Skeletal muscle tissue (tissue), 4 donors: ENCODE results near the gene IFNLR1. TPM values are rescaled to one million over a fixed set of nuclear protein-coding genes. Genes with fewer than 3 reads are reported as not detected.

Experiments used
- H3K27ac ChIP-seq: one replicate; pipeline ENCODE4 v1.7.0; 2013; ENCODE audit warnings: mild to moderate bottlenecking, low read depth, low read length, inconsistent platforms
- H3K27me3 ChIP-seq, 3 donors: one replicate each; pipeline ENCODE4 v1.7.0; 2013; ENCODE audit warnings: low read length in 3 of 3; ENCODE audit not compliant: control insufficient read depth in 3 of 3, insufficient read depth in 3 of 3
- H3K36me3 ChIP-seq, 3 donors: one replicate each; pipeline ENCODE4 v1.7.0; 2013; ENCODE audit warnings: low read length in 3 of 3; ENCODE audit not compliant: control insufficient read depth in 3 of 3, insufficient read depth in 3 of 3
- H3K4me1 ChIP-seq, 3 donors: one replicate each; pipeline ENCODE4 v1.7.0; 2013; ENCODE audit warnings: low read length in 3 of 3, mild to moderate bottlenecking in 3 of 3; ENCODE audit not compliant: control insufficient read depth in 3 of 3, insufficient read depth in 3 of 3
- H3K4me3 ChIP-seq, 3 donors: one replicate each; pipeline ENCODE4 v1.7.0; 2013; ENCODE audit warnings: low read length in 3 of 3
- H3K9ac ChIP-seq, 3 donors: one replicate each; pipeline ENCODE4 v1.7.0; 2013; ENCODE audit warnings: low read length in 3 of 3, mild to moderate bottlenecking in 3 of 3, moderate library complexity in 2 of 3, low read depth in 1 of 3
- H3K9me3 ChIP-seq, 3 donors: one replicate each; pipeline ENCODE4 v1.7.0; 2013; ENCODE audit warnings: low read length in 3 of 3; ENCODE audit not compliant: control insufficient read depth in 3 of 3
- total RNA-seq: library from RNA; depleted of rRNA; stranded (reverse); fragments of >200 nt; gene quantifications from one replicate; pipeline ENCODE4 v1.2.3, GENCODE V29; 2014
- donor health status: Osteomylitis.

Gene IFNLR1
- total RNA-seq, 1 donor from 2014 or later = not detected

DNA sequence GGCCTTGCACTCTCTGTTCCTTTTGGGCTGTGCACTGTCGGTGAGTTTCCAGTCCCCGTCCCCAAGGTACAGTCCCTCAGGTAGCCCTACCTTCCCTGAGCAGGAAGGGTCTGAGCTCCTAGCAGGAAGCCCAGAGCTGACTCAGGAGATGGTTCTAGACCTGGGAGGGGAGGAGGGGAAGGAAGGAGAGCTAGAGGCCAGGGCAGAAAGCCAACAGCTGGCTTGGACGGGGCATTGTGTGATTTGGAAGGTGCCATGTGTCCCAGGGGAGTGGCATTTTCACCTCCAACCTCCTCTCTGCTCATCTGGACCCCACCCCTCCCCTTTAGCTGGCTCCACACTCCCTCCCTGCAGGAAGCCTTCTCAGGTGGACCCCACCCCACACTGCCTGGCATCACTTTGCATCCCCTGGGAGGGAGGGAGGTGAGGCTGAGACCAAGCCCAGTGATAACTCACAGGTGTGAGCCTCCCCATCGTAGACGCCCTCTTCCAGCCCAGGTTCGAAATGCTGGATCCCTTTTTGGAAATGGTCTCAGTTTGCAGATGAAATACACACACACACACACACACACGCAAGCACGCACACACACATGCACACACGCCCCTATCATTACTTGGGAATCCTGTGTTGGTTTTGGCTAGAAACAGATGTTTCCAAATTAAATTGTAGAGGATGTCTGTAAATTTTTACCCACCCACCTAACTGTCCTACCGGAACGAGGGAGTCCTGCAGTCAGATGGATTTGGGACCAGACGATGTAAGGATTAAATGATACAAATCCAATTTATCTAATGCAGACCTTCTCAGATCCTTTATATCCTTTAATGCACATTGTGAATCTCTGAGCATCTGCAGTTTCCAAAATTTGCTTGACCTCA is 19.7 kb upstream of the IFNLR1 start:
- Histone ChIP-seq H3K9me3 (no peaks in the 10 kb centered on the region), H3K9ac (no peak overlapping the region), H3K27ac (no peak overlapping the region), H3K36me3 (no peaks in the 10 kb centered on the region), H3K4me1 (peaks cover 0 to 5% (median 0%) of the 10 kb centered on the region in 3 donors), H3K27me3 (peaks cover 9 to 17% (median 15%) of the 10 kb centered on the region in 3 donors), H3K4me3 (no peak overlapping the region)

DNA sequence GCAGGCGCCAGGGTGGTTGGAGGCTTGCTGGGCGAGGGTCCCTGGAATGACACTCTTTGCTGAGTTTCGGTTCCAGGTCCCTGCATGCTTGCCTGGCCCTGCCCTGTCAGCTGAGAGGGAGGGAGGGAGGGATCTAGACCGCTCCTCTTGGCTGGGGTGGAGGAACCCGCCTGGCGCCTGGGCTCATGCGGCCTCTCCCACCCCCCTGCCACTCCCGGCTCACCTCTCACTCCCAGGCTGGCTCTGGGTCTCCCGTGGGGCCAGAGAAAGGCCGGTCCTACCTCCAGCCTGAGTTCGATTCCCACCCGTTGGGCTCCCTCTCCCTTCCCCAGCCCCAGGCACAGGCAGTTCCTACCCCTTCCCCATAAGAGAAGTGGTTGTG is 19.0 kb upstream of the IFNLR1 start:
- Histone ChIP-seq H3K4me1 (peaks cover 0 to 6% (median 0%) of the 10 kb centered on the region in 3 donors), H3K9ac (no peak overlapping the region), H3K4me3 (no peak overlapping the region), H3K9me3 (no peaks in the 10 kb centered on the region), H3K27ac (no peak overlapping the region), H3K27me3 (peaks cover 9 to 17% (median 15%) of the 10 kb centered on the region in 3 donors), H3K36me3 (no peaks in the 10 kb centered on the region)

DNA sequence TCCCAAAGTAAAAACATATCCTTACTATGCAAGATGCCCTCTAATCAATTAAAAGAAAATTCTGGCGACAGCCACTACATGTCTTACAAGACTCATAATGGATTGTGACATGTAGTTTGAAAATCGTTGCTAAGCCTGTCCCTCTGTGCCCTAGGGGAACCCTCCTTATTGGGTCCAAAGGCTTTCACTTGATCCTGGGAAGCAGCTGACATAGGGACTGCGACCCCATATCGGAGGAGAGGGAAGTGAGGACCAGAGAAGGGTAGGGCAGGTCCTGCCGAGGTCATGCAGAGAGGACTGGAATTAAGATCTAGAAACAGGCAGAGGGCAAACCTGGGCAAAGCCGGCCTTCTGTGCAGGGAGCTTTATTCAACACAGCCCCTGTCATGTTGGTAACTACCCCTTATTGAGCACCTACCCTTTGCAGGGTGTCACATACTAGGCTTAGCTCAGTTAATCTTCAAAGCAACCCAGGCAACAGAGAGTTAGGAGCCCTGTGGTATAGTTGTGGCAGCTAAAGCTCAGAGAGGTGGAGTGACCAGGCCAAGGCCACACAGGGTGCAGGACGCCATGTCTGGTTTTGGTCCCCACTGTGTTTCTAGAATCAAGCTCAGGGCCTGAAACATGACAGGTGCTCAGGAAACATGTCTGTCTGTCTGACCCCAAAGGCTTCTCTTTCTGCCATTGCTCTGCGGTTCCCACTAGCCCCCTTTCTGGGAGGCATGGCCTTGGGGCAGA is 18.4 kb upstream of the IFNLR1 start:
- Histone ChIP-seq H3K4me3 (no peak overlapping the region), H3K36me3 (no peaks in the 10 kb centered on the region), H3K9ac (no peak overlapping the region), H3K27ac (no peak overlapping the region), H3K4me1 (peaks cover 0 to 6% (median 0%) of the 10 kb centered on the region in 3 donors), H3K9me3 (no peaks in the 10 kb centered on the region), H3K27me3 (peaks cover 9 to 17% (median 15%) of the 10 kb centered on the region in 3 donors)

DNA sequence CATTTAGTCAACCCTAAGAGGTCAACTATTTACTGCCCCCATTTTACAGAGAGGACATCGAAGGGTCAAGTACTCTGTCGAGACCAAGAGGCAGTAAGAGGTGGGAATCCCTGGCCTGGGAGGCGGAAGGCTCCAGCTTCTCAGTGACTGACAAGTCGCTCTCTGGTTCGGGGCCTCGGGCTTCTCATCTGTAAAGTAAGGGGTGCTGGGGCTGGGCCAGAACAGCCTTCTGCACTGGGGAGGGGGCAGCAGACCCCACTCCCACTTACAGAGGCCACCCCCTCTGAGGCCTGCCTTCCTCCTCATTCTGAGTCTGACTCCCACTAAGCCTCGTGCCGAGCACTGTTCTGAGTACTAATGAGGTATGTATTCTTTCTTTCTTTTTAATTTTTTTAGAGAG is 17.0 kb upstream of the IFNLR1 start:
- no peak overlapping the region for H3K9ac ChIP-seq
- H3K36me3 ChIP-seq = no peaks in the 10 kb centered on the region
- H3K27me3 ChIP-seq = peaks cover 9 to 17% (median 15%) of the 10 kb centered on the region in 3 donors
- peaks cover 2 to 9% (median 3%) of the 10 kb centered on the region in 3 donors for H3K4me1 ChIP-seq
- no peak overlapping the region for H3K27ac ChIP-seq
- no peaks in the 10 kb centered on the region for H3K9me3 ChIP-seq
- H3K4me3 ChIP-seq = no peak overlapping the region

DNA sequence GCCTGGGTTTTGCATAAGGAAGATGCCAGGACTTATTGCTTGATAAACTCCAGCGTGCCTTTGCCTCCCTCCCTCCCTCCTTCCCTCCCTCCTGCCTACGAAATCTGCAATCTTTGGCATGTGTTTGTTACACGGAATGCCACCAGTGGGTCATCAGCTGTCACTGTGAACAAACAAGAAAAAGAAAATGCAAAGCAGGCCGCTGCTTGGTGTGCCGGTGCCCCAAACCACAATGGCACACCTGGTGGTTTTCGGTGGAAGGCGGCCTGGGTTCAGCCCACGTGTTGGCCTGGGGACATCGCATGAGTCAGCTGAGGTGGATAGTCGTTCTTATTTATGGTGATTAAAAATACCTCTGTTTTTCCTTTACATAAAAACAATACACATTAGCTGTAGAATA is 16.3 kb upstream of the IFNLR1 start:
- H3K4me3 ChIP-seq = no peak overlapping the region
- no peak overlapping the region for H3K9ac ChIP-seq
- no peaks in the 10 kb centered on the region for H3K9me3 ChIP-seq
- peaks cover 2 to 9% (median 3%) of the 10 kb centered on the region in 3 donors for H3K4me1 ChIP-seq
- no peaks in the 10 kb centered on the region for H3K36me3 ChIP-seq
- H3K27me3 ChIP-seq = peaks cover 9 to 17% (median 15%) of the 10 kb centered on the region in 3 donors
- no peak overlapping the region for H3K27ac ChIP-seq

DNA sequence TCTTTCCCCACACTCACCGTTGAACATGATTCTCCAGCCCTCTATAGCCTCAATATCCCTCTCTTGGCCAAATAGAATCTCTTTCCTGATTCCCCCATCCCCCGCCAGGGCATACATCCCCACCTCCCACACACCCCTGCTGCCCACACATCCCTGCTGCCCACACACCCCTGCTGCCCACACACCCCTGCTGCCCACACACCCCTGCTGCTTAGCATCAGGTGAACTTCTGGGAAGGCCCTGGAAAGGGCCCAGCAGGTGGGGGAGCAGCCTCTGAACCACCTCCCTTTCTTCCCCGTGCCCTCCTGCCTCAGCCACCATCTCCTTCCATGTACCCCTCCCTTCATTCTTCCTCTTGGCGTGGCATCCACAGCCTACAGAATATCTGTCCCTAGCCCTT is 15.9 kb upstream of the IFNLR1 start:
- Histone ChIP-seq H3K27me3 (peaks cover 9 to 13% (median 12%) of the 10 kb centered on the region in 3 donors), H3K36me3 (no peaks in the 10 kb centered on the region), H3K27ac (no peak overlapping the region), H3K4me1 (peaks cover 2 to 9% (median 3%) of the 10 kb centered on the region in 3 donors), H3K4me3 (no peak overlapping the region), H3K9me3 (no peaks in the 10 kb centered on the region), H3K9ac (no peak overlapping the region)

DNA sequence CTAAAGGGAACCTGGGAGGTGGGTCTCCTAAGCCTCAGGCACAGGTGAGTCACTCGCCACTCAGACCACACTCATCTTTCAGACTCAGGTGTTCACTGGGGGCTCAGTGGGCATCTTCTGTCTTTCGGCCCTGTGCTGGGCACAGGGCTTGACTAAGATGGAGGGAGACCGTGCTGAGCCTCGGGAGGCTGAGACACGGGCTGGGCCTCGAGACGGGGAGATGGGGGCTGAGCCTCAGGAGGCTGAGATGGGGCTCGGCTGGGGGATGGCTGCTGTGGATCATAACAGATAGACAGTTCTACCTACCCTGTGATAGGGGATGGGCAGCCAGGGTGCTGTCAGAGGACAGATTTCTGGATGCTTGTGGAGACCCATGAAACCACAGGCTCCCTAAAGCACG is 15.5 kb upstream of the IFNLR1 start:
- no peak overlapping the region for H3K9ac ChIP-seq
- H3K27ac ChIP-seq = no peak overlapping the region
- H3K4me1 ChIP-seq = peaks cover 2 to 9% (median 3%) of the 10 kb centered on the region in 3 donors
- H3K36me3 ChIP-seq = no peaks in the 10 kb centered on the region
- H3K27me3 ChIP-seq = peaks cover 9 to 12% (median 12%) of the 10 kb centered on the region in 3 donors
- H3K4me3 ChIP-seq = no peak overlapping the region
- no peaks in the 10 kb centered on the region for H3K9me3 ChIP-seq

DNA sequence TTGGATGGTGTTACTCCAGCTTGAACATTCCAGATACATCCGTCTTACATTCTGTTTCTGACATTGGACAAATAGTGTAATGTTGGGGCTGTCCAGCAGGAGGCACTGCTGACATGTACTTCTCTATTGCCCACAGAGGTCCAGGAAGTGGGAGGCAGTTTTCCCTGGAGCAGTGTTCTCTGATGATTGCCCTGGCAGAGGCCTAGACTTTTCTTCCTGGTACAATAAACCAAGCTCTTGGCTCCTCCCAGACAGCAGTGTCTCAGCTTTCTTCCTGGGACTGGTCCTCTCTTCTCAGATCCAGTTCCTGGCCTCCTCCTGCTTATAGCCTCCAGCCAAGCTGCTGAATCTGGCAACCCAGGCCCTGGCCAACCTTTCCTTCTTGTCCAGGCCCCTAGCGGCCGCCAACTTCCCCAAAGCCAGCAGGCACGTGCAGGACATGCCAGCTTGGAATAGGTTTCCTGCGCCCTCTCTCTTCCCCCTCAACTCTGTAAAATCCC is 14.9 kb upstream of the IFNLR1 start:
- no peaks in the 10 kb centered on the region for H3K36me3 ChIP-seq

DNA sequence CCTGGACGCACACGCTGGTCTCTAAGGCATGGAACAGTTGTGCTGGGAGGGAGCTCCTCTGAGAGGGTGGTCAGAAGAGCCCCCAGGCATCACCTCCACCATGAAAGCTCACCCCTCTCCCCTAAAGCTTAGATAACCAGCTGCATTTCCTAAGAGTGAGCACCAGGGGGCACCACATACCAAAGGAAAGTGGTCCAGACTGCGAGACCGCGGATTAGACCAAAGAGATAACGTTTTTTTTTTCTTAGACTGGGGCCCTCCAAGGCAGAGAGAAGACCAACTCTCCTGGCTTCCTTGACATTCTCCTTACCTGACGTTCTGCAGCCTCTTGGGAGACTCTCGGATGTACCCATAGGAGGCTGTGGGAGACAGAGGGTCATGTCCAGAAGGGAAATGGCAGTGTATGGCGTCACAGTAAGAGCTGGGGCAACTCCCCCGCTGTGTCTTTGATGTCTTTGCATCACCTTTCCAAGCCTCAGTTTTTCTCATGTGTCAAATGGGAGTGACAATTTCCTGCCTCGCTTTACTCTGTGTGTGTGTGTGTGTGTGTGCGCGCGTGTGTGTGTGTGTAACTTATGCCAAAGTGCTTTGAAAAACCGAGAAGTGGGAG is 12.3 kb upstream of the IFNLR1 start:
- Histone ChIP-seq H3K4me3 (peak overlapping the region in 2 of 3 donors; percentile 8 to 30), H3K27me3 (no peaks in the 10 kb centered on the region), H3K27ac (no peak overlapping the region), H3K9ac (no peak overlapping the region), H3K9me3 (no peaks in the 10 kb centered on the region), H3K36me3 (no peaks in the 10 kb centered on the region), H3K4me1 (peaks cover 2 to 9% (median 3%) of the 10 kb centered on the region in 3 donors)

More for the DNA sequence above, 14.9 kb upstream of the IFNLR1 start:
- H3K4me1 ChIP-seq = peaks cover 2 to 9% (median 3%) of the 10 kb centered on the region in 3 donors
- H3K27me3 ChIP-seq = peaks cover 9 to 12% (median 12%) of the 10 kb centered on the region in 3 donors
- H3K9ac ChIP-seq = no peak overlapping the region
- no peak overlapping the region for H3K27ac ChIP-seq
- H3K4me3 ChIP-seq = no peak overlapping the region
- no peaks in the 10 kb centered on the region for H3K9me3 ChIP-seq
